NB4 (cell line): ENCODE results near the gene B9D1.

Experiments used
- CTCF ChIP-seq: IDR thresholded peaks from one replicate; pipeline ENCODE4 v1.5.1; 2012; ENCODE audit warnings: low read depth, low read length
- POLR2A ChIP-seq: IDR thresholded peaks from 2 replicates; pipeline ENCODE4 v1.6.1; 2011; ENCODE audit warnings: mild to moderate bottlenecking; ENCODE audit not compliant: insufficient read length; ENCODE audit errors: extremely low read depth

GRCh38 chr17:19328441-19329061 is 34.0 kb downstream of the B9D1 start:
- TF ChIP-seq CTCF (no peak), POLR2A (no peak)
